Neural crest cell (in vitro differentiated cells): ENCODE data around the gene RAB17. TPM values are rescaled to one million over a fixed set of nuclear protein-coding genes. Genes with fewer than 3 reads are reported as not detected.

Source experiments
- DNase-seq: peaks from one replicate; pipeline ENCODE4 v3.0.0; 2021; ENCODE audit warnings: low read depth, mixed read lengths, low spot score
- H3K27ac Mint-ChIP-seq: one replicate; pipeline ENCODE4 v1.8.0; 2021; ENCODE audit warnings: mild to moderate bottlenecking, mixed read lengths; ENCODE audit not compliant: unreplicated experiment
- H3K27me3 Mint-ChIP-seq: 2 replicates; pipeline ENCODE4 v1.8.0; 2021; ENCODE audit warnings: low read depth, mild to moderate bottlenecking, mixed read lengths
- H3K36me3 Mint-ChIP-seq: 2 replicates; pipeline ENCODE4 v1.8.0; 2021; ENCODE audit warnings: low read depth, mild to moderate bottlenecking, mixed read lengths
- H3K4me1 Mint-ChIP-seq: 2 replicates; pipeline ENCODE4 v1.8.0; 2021; ENCODE audit warnings: mixed read lengths
- H3K4me3 Mint-ChIP-seq: one replicate; pipeline ENCODE4 v1.8.0; 2021; ENCODE audit warnings: mild to moderate bottlenecking, mixed read lengths
- H3K9me3 Mint-ChIP-seq: 2 replicates; pipeline ENCODE4 v1.8.0; 2021; ENCODE audit warnings: mixed read lengths
- total RNA-seq: library from RNA; stranded (reverse); gene quantifications from 2 replicates; pipeline ENCODE4 v1.2.1, GENCODE V29; 2021
- TF ChIP-seq, protein P1 (sequence below): fragments of 200-600 bp; sonication (generic); conservative IDR thresholded peaks from 2 replicates; pipeline ENCODE4 v1.5.0; 2021; ENCODE audit warnings: antibody characterized with exemption, mild to moderate bottlenecking

RAB17 gene
- total RNA-seq, 1 donor from 2014 or later: not detected

DNA sequence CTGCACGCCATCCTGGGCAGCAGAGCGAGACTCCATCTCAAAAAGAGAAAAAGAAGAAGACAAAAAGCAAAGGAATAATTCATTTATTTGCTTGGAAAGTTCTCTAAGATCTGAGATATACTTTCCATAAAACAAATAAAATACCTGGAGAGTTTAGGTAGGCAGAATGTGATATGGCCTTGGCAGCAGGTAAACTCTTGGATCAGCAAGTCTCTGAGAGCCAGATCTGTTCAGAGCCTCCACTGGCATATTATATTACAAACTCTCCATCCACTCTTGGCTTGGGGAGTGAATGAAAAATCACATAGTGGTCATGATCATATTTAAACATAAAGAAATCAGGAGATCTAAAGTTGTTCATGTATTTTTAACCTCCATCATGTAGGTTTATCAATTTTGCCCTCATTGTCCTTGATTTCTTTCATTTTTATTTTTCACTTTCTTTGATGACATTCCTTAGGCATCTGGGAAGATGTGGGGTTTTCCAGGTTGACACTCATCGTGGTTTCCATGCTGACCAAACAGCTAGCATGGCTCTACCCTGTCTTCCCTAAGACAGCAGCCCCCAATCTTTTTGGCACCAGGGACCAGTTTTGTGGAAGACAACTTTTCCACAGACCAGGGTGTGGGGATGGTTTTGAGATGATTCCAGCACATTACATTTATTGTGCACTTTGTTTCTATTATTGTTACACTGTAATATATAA lies 47.0 kb upstream of the RAB17 start:
- no peaks in the 10 kb centered on the region for H3K27me3 Mint-ChIP-seq
- H3K4me1 Mint-ChIP-seq: peaks cover 4% of the 10 kb centered on the region
- H3K36me3 Mint-ChIP-seq: peaks cover 37% of the 10 kb centered on the region
- H3K27ac Mint-ChIP-seq: no peak overlapping the region
- TF ChIP-seq, protein P1, sequence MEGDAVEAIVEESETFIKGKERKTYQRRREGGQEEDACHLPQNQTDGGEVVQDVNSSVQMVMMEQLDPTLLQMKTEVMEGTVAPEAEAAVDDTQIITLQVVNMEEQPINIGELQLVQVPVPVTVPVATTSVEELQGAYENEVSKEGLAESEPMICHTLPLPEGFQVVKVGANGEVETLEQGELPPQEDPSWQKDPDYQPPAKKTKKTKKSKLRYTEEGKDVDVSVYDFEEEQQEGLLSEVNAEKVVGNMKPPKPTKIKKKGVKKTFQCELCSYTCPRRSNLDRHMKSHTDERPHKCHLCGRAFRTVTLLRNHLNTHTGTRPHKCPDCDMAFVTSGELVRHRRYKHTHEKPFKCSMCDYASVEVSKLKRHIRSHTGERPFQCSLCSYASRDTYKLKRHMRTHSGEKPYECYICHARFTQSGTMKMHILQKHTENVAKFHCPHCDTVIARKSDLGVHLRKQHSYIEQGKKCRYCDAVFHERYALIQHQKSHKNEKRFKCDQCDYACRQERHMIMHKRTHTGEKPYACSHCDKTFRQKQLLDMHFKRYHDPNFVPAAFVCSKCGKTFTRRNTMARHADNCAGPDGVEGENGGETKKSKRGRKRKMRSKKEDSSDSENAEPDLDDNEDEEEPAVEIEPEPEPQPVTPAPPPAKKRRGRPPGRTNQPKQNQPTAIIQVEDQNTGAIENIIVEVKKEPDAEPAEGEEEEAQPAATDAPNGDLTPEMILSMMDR: no peak
- H3K4me3 Mint-ChIP-seq: no peak overlapping the region
- no peak for DNase-seq
- peaks cover 10% of the 10 kb centered on the region for H3K9me3 Mint-ChIP-seq

DNA sequence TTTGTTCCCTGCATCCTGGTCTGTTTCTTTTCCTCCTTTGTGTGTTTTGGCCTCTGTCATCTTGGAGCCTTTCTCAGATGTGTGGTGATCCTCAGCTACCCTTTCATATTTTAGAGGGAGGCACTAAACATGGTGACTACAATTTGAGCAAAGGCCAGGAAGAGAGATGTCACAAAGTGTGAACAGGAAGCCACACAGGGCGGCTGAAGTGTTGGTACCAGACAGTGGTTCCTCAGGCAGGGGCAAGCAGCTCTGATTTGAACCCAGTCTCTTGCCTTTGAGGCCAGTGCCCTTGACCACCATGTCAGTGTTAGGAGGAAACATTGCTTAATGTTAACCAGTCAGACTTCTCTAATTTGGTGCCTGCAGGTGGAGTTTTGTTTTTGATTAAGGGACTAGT lies 46.0 kb upstream of the RAB17 start:
- Mint-ChIP-seq H3K4me1 (peaks cover 4% of the 10 kb centered on the region), H3K36me3 (peaks cover 34% of the 10 kb centered on the region), H3K27me3 (no peaks in the 10 kb centered on the region), H3K4me3 (no peak overlapping the region), H3K9me3 (peaks cover 7% of the 10 kb centered on the region), H3K27ac (no peak overlapping the region)
- DNase-seq: no peak
- TF ChIP-seq, protein P1: no peak

DNA sequence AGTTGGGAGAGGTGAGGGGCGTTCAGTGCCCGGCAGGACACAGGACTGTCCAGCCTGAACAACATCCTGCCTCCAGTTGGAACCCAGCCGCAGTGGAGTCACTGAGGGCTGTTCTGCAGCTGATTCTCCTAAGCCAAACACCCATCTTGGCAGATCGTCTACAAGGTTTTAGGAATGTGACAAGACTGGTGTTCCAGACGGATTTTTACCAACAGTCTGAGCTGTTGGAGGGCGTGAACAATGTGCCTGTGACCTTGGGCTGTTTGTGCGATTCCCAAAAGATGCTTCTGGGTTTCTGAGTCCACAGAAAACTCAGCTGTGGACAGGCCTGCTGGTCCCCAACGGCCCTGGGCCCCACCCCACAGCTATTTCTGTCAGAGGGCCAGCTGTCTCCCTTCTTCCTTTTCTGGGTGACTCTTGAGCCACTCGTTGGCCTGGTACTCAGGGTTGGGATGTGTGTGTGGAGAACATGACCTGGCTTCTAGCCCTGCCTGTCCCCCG lies 42.6 kb upstream of the RAB17 start:
- peaks cover 2% of the 10 kb centered on the region for H3K27me3 Mint-ChIP-seq
- peaks cover 25% of the 10 kb centered on the region for H3K36me3 Mint-ChIP-seq
- no peak overlapping the region for H3K27ac Mint-ChIP-seq
- peaks cover 24% of the 10 kb centered on the region for H3K4me1 Mint-ChIP-seq
- DNase-seq: no peak
- H3K9me3 Mint-ChIP-seq: peaks cover 7% of the 10 kb centered on the region
- TF ChIP-seq, protein P1: no peak
- no peak overlapping the region for H3K4me3 Mint-ChIP-seq

DNA sequence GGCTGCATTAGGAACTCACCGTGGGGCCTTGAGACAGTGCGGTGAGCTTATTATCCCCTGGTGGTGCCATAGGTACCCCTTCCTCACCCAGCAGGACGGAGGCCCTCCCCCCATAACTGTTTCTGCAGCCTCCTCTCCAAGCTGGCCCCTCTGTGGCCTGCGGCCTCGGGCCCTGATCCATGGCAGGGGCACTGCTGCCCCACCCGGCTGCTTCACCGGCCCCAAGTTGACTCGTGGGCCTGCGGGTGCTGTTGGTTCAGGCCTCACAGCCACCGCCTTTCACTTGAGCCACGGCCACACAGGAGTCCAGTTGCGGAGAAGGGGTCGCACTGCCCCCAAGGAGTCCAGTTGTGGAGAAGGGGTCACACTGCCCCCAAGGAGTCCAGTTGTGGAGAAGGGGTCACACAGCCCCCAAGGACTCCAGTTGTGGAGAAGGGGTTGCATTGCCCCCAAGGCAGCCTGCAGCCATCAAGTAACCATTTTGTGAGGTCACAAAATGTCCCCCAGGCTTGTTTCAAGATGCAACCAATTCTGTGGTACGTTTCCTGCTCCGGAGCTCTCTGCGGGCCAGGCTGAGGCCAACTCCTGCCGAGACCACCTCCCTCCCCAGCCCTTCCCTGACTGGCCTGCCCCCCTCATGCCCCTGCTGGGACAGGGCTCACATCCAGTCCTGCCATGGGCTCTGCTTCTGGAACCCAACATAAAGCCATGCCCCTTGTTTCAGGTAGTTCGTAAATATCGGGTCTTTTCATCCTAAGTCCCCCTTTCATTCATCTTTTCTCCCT lies 41.5 kb upstream of the RAB17 start:
- Mint-ChIP-seq H3K27ac (peak overlapping the region; percentile 57), H3K27me3 (peaks cover 4% of the 10 kb centered on the region), H3K4me3 (no peak overlapping the region), H3K4me1 (peaks cover 26% of the 10 kb centered on the region), H3K9me3 (peaks cover 7% of the 10 kb centered on the region), H3K36me3 (peaks cover 23% of the 10 kb centered on the region)
- TF ChIP-seq, protein P1: no peak
- DNase-seq: no peak

DNA sequence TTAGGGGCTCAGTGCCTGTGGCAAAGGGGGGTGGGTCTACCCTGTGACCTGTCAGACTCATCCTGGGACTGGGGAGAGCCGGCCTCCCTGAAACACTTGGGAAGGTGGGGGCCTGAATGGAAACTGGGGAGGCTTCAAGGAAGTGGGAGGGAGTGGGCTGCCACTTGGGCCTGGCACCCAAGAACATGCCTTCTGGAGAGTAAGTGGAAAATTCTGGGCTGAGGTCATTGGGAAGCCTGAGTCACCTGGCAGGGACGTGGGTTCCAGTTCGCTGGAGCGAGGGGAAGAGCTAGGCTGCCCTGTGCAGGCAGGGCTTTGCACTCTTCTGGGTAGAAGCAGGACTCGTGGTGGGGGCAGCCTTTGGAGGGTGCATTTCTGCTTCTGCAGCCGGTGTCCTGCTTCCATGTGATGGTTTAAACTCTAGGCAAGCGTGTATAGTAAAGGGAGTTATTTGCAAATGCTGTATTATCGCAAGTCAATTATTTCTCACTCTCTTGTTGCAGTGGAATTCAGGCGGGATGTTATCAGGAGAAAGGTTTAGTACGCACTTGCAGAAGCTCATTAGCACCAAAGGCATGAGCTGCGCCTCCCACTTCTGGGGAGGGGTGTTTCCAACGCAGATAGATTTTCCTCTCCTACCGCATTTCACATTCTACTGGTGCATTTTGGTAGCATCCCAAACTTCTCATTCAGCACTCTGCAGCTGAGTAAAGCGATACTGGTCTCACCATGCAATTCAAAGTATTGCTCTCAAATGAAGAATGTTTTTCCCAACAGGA lies 40.7 kb upstream of the RAB17 start:
- DNase-seq: no peak

More for the DNA sequence above, 40.7 kb upstream of the RAB17 start:
- H3K36me3 Mint-ChIP-seq: peaks cover 17% of the 10 kb centered on the region
- peaks cover 10% of the 10 kb centered on the region for H3K27me3 Mint-ChIP-seq
- TF ChIP-seq, protein P1: no peak
- peak overlapping the region; percentile 41 for H3K4me3 Mint-ChIP-seq
- H3K4me1 Mint-ChIP-seq: peaks cover 33% of the 10 kb centered on the region
- H3K9me3 Mint-ChIP-seq: peaks cover 7% of the 10 kb centered on the region
- peak overlapping the region; percentile 81 for H3K27ac Mint-ChIP-seq
